Activated effector memory CD4-positive, alpha-beta T cell treated with Interleukin-2 at 50 U/mL for 16 hours (primary cell): ENCODE results near the gene RRN3.
"Not testable (repeated sequence)": the region's sequence is repeated elsewhere in the genome, so short reads cannot be mapped to it uniquely, and the experiment has no call there.

Experiments
- DNase-seq: peaks from one replicate; pipeline ENCODE4 v3.0.0-alpha.2; 2020

Gene RRN3

GRCh38 chr16:15096583-15096972, 2.5 kb upstream of the RRN3 start:
- DNase-seq = not testable (repeated sequence)

GRCh38 chr16:15093571-15093954, 509 bp downstream of the RRN3 start:
- not testable (repeated sequence) for DNase-seq

GRCh38 chr16:15090663-15091269, 3.3 kb downstream of the RRN3 start:
- not testable (repeated sequence) for DNase-seq

- DNase-seq = not testable (repeated sequence)
Measured at GRCh38 chr16:15082788-15083187, 11.3 kb downstream of the RRN3 start.

- DNase-seq = not testable (repeated sequence)
Measured at GRCh38 chr16:15080883-15081282, 13.2 kb downstream of the RRN3 start.

- not testable (repeated sequence) for DNase-seq
Measured at GRCh38 chr16:15076161-15076560, 17.9 kb downstream of the RRN3 start.

GRCh38 chr16:15073101-15073500, 21.0 kb downstream of the RRN3 start:
- no peak for DNase-seq

DNA sequence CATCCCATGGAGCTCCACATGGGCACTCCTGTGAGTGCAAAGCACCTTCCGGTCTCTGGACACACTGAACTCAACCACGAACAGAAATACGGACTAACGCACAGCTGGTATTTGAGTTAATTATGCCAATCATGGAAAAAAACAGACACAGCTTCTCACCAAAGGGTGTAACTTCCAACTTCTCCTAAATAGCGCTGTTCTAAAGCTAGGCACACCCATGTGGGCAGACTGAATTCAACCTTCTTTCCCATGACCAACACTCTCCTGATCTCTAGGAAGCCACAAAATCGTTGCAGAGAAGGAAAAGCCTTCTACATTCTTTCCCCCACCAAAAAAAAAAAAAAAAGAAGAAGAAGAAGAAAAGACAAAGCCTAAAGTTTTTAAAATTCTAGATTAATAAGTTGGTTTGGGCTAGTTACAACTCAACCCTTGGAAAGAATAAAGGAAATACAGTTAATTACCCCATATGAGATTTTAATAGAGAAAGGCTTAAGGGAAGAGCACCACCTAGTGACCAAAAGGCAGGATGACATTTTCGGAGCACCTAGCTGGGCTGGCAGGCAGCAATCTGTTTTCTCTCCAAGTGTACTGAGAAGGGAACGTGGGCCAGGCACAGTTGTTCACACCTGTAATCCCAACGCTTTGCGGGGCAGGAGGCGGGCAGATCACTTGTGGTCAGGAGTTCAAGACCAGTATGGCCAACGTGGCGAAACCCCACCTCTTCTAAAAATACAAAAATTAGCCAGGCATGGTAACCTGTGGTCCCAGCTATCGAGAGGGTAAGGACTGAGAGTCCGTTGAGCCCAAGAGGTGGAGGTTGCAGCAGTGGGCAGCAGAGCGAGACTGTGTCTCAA, 21.9 kb downstream of the RRN3 start:
- not testable (repeated sequence) for DNase-seq

GRCh38 chr16:15071013-15071412, 23.1 kb downstream of the RRN3 start:
- not testable (repeated sequence) for DNase-seq

DNA sequence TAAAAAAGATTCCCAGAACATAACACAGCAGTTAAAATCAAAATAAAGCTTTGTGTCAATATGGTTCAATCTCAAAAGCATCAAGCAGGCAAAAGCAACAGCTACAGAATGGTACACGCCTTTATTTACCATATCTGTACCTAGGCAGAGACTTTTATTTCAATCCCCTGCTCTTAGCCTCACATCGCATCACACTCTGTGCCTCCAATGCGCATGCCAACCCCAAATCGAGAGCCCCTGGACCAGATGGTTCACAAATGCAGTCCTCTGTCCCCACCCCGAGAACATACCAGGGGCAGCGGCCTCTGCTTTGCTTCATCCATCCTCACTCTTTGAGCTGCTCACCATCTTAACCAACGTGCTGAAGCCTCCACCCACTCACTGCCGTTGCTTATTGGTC, 27.4 kb downstream of the RRN3 start:
- DNase-seq = not testable (repeated sequence)

- not testable (repeated sequence) for DNase-seq
Measured at GRCh38 chr16:15065961-15066360, 28.1 kb downstream of the RRN3 start.

DNA sequence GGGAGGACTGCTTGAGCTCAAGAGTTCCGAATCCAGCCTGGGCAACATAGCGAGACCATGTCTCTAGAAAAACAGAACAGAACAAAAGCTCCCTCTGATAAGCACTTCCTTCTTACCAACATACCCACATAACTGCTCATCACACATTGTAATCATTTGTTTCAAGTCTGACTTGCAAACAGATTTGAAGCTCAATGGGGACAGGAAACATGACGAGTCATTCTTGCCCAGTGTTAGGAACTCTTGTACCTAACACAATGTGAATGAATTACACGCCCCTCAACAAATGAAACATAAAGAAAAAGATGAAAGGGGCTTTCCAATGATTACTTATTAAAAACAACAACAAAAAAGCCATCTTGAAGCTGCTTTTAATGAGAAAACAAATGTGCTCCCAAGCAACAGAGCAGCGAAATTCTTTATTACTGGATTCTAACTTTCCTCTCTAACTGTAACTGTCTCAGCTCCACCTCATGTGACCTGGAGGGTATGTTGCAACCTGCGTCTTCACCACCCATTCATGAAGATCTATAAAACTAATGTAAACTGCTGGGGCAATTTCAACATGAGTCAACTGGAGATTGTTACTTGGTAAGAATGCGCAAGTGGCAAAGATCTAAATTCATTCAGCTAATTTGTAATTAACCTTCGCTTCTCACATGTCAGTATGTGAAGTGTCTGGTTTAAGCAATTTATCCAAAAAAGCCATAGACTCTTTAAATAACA, 31.8 kb downstream of the RRN3 start:
- DNase-seq = not testable (repeated sequence)

DNA sequence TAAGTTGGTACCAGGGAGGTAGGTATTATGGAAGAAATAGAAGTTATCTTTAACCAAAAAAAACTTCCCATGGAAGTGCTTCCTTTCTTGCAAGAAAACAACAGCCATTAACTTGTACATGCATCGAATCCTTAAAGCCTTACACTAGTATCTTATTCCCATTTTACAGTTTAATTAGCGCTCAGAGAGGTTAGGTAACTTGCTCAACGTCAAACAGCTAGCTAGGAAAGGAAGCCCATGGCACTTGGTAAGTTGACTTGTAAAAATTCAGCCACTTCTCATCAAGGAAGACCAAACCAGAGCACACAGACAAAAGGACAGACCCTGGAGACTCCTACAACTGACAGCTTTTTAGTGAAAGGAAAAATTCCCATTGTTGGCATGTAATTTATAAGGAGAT, 34.7 kb downstream of the RRN3 start:
- no peak for DNase-seq

GRCh38 chr16:15057681-15058417, 36.2 kb downstream of the RRN3 start:
- no peak for DNase-seq

- DNase-seq = no peak
Measured at GRCh38 chr16:15055141-15056053, 38.7 kb downstream of the RRN3 start.

DNA sequence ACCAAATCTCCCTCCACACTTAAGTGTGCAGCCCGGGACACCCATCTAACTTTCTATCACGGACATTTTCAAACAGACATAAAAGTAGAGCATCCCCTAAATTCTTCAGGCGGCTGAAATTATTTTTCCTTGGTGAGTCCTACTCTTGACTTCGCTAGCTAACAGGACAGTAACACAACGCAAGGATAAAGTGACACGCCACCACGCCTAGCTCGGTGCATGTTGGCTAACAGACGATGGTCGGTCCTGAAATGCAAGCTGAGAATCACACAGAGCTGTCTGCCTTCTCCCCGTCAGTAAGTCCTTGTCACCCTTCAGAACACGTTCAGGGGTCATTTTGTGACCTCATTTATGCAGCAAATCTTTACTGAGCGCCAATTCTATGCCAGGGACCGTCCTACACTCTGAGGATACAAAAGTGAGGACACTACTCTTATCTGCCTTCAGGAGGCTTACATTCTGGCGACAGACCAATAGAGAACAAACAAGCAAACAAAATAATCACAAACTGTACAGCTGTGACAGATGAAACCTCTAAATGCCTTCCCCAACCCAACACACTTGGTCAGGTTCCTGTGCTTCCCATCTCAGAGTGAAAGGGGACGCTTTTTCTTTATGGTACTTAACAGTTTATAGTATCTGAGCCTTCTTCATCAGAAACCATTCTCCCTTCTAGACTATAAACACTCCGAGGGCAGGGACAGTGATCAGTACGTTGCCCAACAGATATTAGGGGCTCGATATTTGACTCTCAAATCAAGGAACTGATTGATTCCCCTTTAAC, 39.5 kb downstream of the RRN3 start:
- no peak for DNase-seq

GRCh38 chr16:15053904-15054303, 40.2 kb downstream of the RRN3 start:
- no peak for DNase-seq

DNA sequence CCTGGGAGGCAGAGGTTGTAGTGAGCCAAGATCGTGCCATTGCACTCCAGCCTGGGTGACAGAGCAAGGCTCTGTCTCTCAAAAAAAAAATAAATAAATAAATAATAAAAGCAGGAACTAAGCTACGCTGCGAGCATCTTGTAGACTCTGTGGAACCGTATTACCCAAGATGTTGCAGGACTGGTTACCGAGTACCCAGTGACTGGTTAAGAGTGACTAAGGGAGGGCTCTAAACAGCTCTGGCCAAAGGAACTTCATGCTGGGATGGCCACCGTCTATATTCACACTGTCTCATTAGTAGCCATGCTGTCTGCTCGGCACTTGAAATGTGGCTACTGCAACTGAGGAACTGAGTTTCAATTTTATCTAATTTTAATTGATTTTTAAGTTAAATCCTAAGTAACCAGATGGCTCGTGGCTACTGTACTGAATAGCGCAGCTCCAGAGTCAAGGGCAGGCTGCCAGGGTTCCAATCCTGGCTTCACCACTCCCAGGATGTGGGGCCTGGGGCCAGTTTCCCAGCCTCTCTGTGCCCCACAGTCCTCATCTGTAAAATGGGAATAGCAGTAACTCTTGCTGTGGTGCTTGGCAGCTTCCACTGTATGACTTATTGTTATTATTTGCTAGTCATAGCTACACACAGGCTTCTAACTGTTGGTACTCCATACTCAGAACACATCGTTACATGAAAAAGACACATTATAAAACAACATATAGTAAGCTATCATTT, 41.2 kb downstream of the RRN3 start:
- no peak for DNase-seq

- no peak for DNase-seq
Measured at GRCh38 chr16:15051387-15051951, 42.6 kb downstream of the RRN3 start.

DNA sequence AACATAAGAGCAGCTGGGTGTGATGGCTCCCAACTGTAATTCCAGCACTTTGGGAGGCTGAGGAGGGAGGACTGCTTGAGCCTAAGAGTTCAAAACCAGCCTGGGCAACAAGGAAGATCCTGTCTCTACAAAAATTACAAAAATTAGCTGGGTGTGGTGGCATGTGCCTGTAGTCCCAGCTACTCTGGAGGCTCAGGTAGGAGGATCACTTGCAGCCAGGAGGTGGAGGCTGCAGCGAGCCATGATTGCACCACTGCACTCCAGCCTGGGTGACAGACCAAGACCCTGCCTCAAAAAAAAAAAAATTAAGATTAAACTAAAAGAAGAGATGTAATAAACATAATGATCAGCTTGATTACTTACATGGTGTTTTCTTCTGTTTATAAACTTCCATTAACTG, 43.6 kb downstream of the RRN3 start:
- not testable (repeated sequence) for DNase-seq
